ENCODE measurements around the gene AGBL4. TPM values are rescaled to one million over a fixed set of nuclear protein-coding genes. Genes with fewer than 3 reads are reported as not detected.

Gene AGBL4
- total RNA-seq, 5 donors from 2014 or later (not counting 1 experiment from before 2014, with no cell fraction given) = 0.58 TPM; not detected in 4

- WGBS (ENCODE audit: insufficient coverage) = no CpG with 5 or more reads among the region's 1 CpG
- DNase-seq (no peak), ATAC-seq (replicated peaks in 1 of 4) (no peak)
- no peaks in the 10 kb centered on the region for H3K4me1 ChIP-seq (ENCODE audit: control insufficient read depth in 1 of 2, extremely low read depth in 1 of 2, insufficient read depth in 2 of 2, low read length in 2 of 2)
- no peak overlapping the region for H3K4me3 ChIP-seq (ENCODE audit: control insufficient read depth in 1 of 2, extremely low read depth in 1 of 2, low read length in 1 of 2)
- Mint-ChIP-seq H3K4me1 (peaks cover 0 to 5% (median 0%) of the 10 kb centered on the region in 3 donors), H3K27me3 (no peaks in the 10 kb centered on the region), H3K4me3 (no peak overlapping the region), H3K9me3 (no peaks in the 10 kb centered on the region), H3K36me3 (peaks cover 21% of the 10 kb centered on the region), H3K27ac (no peak overlapping the region)
- ChIA-PET POLR2A (no interaction called here), CTCF (no interaction called here)
- H3K36me3 ChIP-seq (ENCODE audit: control insufficient read depth in 2 of 2, extremely low read depth in 1 of 2, insufficient read depth in 1 of 2, low read length in 1 of 2) = peaks cover 3 to 6% of the 10 kb centered on the region in 2 donors
- H3K27ac ChIP-seq (ENCODE audit: low read length) = no peak overlapping the region
- H3K9me3 ChIP-seq = no peaks in the 10 kb centered on the region
- no peaks in the 10 kb centered on the region for H3K27me3 ChIP-seq (replicated peaks in 1 of 2; ENCODE audit: control insufficient read depth in 2 of 2, extremely low read depth in 1 of 2, insufficient read depth in 2 of 2, low read length in 1 of 2)
These were observed 1267.0 kb downstream of the AGBL4 start for GRCh38 chr1:48756683-48757316.

- Mint-ChIP-seq H3K4me1 (peaks cover 0 to 5% (median 2%) of the 10 kb centered on the region in 3 donors), H3K36me3 (peaks cover 18% of the 10 kb centered on the region), H3K27ac (no peak overlapping the region), H3K9me3 (no peaks in the 10 kb centered on the region), H3K27me3 (no peaks in the 10 kb centered on the region), H3K4me3 (no peak overlapping the region)
- H3K27ac ChIP-seq (ENCODE audit: low read length) = no peak overlapping the region
- ChIA-PET POLR2A (no interaction called here), CTCF (interaction anchor here in 1 of 2 donors (1.1 kb wide), 1 partner anchor 11 kb away, joined by 3 read pairs; no protein-coding TSS in a partner anchor)
- H3K27me3 ChIP-seq (replicated peaks in 1 of 2; ENCODE audit: control insufficient read depth in 2 of 2, extremely low read depth in 1 of 2, insufficient read depth in 2 of 2, low read length in 1 of 2) = no peaks in the 10 kb centered on the region
- no peaks in the 10 kb centered on the region for H3K4me1 ChIP-seq (ENCODE audit: control insufficient read depth in 1 of 2, extremely low read depth in 1 of 2, insufficient read depth in 2 of 2, low read length in 2 of 2)
- DNase-seq = no peak
- H3K36me3 ChIP-seq (ENCODE audit: control insufficient read depth in 2 of 2, extremely low read depth in 1 of 2, insufficient read depth in 1 of 2, low read length in 1 of 2) = peaks cover 4 to 5% of the 10 kb centered on the region in 2 donors
- 100% methylated on average over 1 of the region's 1 CpG for WGBS (ENCODE audit: insufficient coverage)
- H3K9me3 ChIP-seq = no peaks in the 10 kb centered on the region
- H3K4me3 ChIP-seq (ENCODE audit: control insufficient read depth in 1 of 2, extremely low read depth in 1 of 2, low read length in 1 of 2) = no peak overlapping the region
- no peak for ATAC-seq (replicated peaks in 1 of 4)
These were observed 1270.5 kb downstream of the AGBL4 start for GRCh38 chr1:48753293-48753692.

- POLR2A ChIA-PET = no interaction called here
- peaks cover 0 to 5% (median 2%) of the 10 kb centered on the region in 3 donors for H3K4me1 Mint-ChIP-seq
- H3K9me3 Mint-ChIP-seq = no peaks in the 10 kb centered on the region
- Histone ChIP-seq H3K9me3 (no peaks in the 10 kb centered on the region), H3K4me1 (ENCODE audit: control insufficient read depth in 1 of 2, extremely low read depth in 1 of 2, insufficient read depth in 2 of 2, low read length in 2 of 2) (no peaks in the 10 kb centered on the region), H3K27ac (ENCODE audit: low read length) (no peak overlapping the region), H3K27me3 (replicated peaks in 1 of 2; ENCODE audit: control insufficient read depth in 2 of 2, extremely low read depth in 1 of 2, insufficient read depth in 2 of 2, low read length in 1 of 2) (no peaks in the 10 kb centered on the region), H3K36me3 (ENCODE audit: control insufficient read depth in 2 of 2, extremely low read depth in 1 of 2, insufficient read depth in 1 of 2, low read length in 1 of 2) (peaks cover 0 to 5% of the 10 kb centered on the region in 2 donors), H3K4me3 (ENCODE audit: control insufficient read depth in 1 of 2, extremely low read depth in 1 of 2, low read length in 1 of 2) (no peak overlapping the region)
- DNase-seq (peak in 1 of 35 experiments; percentile 11), ATAC-seq (replicated peaks in 1 of 4) (no peak)
- CTCF ChIA-PET = no interaction called here
- H3K27ac Mint-ChIP-seq = no peak overlapping the region
- no peak overlapping the region for H3K4me3 Mint-ChIP-seq
- 50% methylated on average over 1 of the region's 1 CpG for WGBS (ENCODE audit: insufficient coverage)
- peaks cover 12% of the 10 kb centered on the region for H3K36me3 Mint-ChIP-seq
- no peaks in the 10 kb centered on the region for H3K27me3 Mint-ChIP-seq
These were observed 1273.6 kb downstream of the AGBL4 start for GRCh38 chr1:48750109-48750508.

- Histone ChIP-seq H3K27ac (ENCODE audit: low read length) (no peak overlapping the region), H3K4me3 (ENCODE audit: control insufficient read depth in 1 of 2, extremely low read depth in 1 of 2, low read length in 1 of 2) (no peak overlapping the region), H3K9me3 (no peaks in the 10 kb centered on the region), H3K27me3 (replicated peaks in 1 of 2; ENCODE audit: control insufficient read depth in 2 of 2, extremely low read depth in 1 of 2, insufficient read depth in 2 of 2, low read length in 1 of 2) (no peaks in the 10 kb centered on the region), H3K4me1 (ENCODE audit: control insufficient read depth in 1 of 2, extremely low read depth in 1 of 2, insufficient read depth in 2 of 2, low read length in 2 of 2) (no peaks in the 10 kb centered on the region), H3K36me3 (ENCODE audit: control insufficient read depth in 2 of 2, extremely low read depth in 1 of 2, insufficient read depth in 1 of 2, low read length in 1 of 2) (peaks cover 0 to 5% of the 10 kb centered on the region in 2 donors)
- ChIA-PET CTCF (no interaction called here), POLR2A (no interaction called here)
- ATAC-seq (replicated peaks in 1 of 4) (no peak), DNase-seq (no peak)
- Mint-ChIP-seq H3K27me3 (no peaks in the 10 kb centered on the region), H3K27ac (no peak overlapping the region), H3K36me3 (peaks cover 12% of the 10 kb centered on the region), H3K9me3 (no peaks in the 10 kb centered on the region), H3K4me1 (peaks cover 0 to 5% (median 2%) of the 10 kb centered on the region in 3 donors), H3K4me3 (no peak overlapping the region)
- WGBS (ENCODE audit: insufficient coverage) = 50% methylated on average over 1 of the region's 7 CpGs
These were observed 1274.7 kb downstream of the AGBL4 start for GRCh38 chr1:48749068-48749467.

GRCh38 chr1:48746906-48747305 is 1276.8 kb downstream of the AGBL4 start:
- no peak overlapping the region for H3K27ac Mint-ChIP-seq
- no peaks in the 10 kb centered on the region for H3K9me3 Mint-ChIP-seq
- CTCF ChIA-PET = no interaction called here
- no peaks in the 10 kb centered on the region for H3K4me1 ChIP-seq (ENCODE audit: control insufficient read depth in 1 of 2, extremely low read depth in 1 of 2, insufficient read depth in 2 of 2, low read length in 2 of 2)
- POLR2A ChIA-PET = no interaction called here
- no peaks in the 10 kb centered on the region for H3K9me3 ChIP-seq
- ATAC-seq (replicated peaks in 1 of 4) = no peak
- peaks cover 0 to 9% of the 10 kb centered on the region in 2 donors for H3K36me3 ChIP-seq (ENCODE audit: control insufficient read depth in 2 of 2, extremely low read depth in 1 of 2, insufficient read depth in 1 of 2, low read length in 1 of 2)
- no peaks in the 10 kb centered on the region for H3K27me3 Mint-ChIP-seq
- peaks cover 12% of the 10 kb centered on the region for H3K36me3 Mint-ChIP-seq
- no peak overlapping the region for H3K4me3 Mint-ChIP-seq
- no peaks in the 10 kb centered on the region for H3K27me3 ChIP-seq (replicated peaks in 1 of 2; ENCODE audit: control insufficient read depth in 2 of 2, extremely low read depth in 1 of 2, insufficient read depth in 2 of 2, low read length in 1 of 2)
- H3K27ac ChIP-seq (ENCODE audit: low read length) = no peak overlapping the region
- DNase-seq = no peak
- WGBS (ENCODE audit: insufficient coverage) = 100% methylated on average over 1 of the region's 5 CpGs
- H3K4me3 ChIP-seq (ENCODE audit: control insufficient read depth in 1 of 2, extremely low read depth in 1 of 2, low read length in 1 of 2) = no peak overlapping the region
- H3K4me1 Mint-ChIP-seq = peaks cover 0 to 2% (median 0%) of the 10 kb centered on the region in 3 donors

- Mint-ChIP-seq H3K4me3 (no peak overlapping the region), H3K4me1 (no peaks in the 10 kb centered on the region), H3K9me3 (no peaks in the 10 kb centered on the region), H3K27ac (no peak overlapping the region), H3K27me3 (no peaks in the 10 kb centered on the region), H3K36me3 (peaks cover 17% of the 10 kb centered on the region)
- Histone ChIP-seq H3K27ac (ENCODE audit: low read length) (no peak overlapping the region), H3K4me3 (ENCODE audit: control insufficient read depth in 1 of 2, extremely low read depth in 1 of 2, low read length in 1 of 2) (no peak overlapping the region), H3K9me3 (no peaks in the 10 kb centered on the region), H3K27me3 (replicated peaks in 1 of 2; ENCODE audit: control insufficient read depth in 2 of 2, extremely low read depth in 1 of 2, insufficient read depth in 2 of 2, low read length in 1 of 2) (no peaks in the 10 kb centered on the region), H3K4me1 (ENCODE audit: control insufficient read depth in 1 of 2, extremely low read depth in 1 of 2, insufficient read depth in 2 of 2, low read length in 2 of 2) (no peaks in the 10 kb centered on the region), H3K36me3 (ENCODE audit: control insufficient read depth in 2 of 2, extremely low read depth in 1 of 2, insufficient read depth in 1 of 2, low read length in 1 of 2) (peaks cover 0 to 3% of the 10 kb centered on the region in 2 donors)
- ChIA-PET POLR2A (no interaction called here), CTCF (no interaction called here)
- DNase-seq (no peak), ATAC-seq (replicated peaks in 1 of 4) (no peak)
- no CpG with 5 or more reads among the region's 2 CpGs for WGBS (ENCODE audit: insufficient coverage)
These were observed 1279.7 kb downstream of the AGBL4 start for GRCh38 chr1:48744032-48744431.

GRCh38 chr1:48743480-48743879 is 1280.3 kb downstream of the AGBL4 start:
- H3K4me3 ChIP-seq (ENCODE audit: control insufficient read depth in 1 of 2, extremely low read depth in 1 of 2, low read length in 1 of 2) = no peak overlapping the region
- DNase-seq = no peak
- Mint-ChIP-seq H3K4me1 (no peaks in the 10 kb centered on the region), H3K4me3 (no peak overlapping the region), H3K9me3 (no peaks in the 10 kb centered on the region), H3K27ac (no peak overlapping the region), H3K27me3 (no peaks in the 10 kb centered on the region), H3K36me3 (peaks cover 17% of the 10 kb centered on the region)
- ChIA-PET CTCF (no interaction called here), POLR2A (no interaction called here)
- H3K27me3 ChIP-seq (replicated peaks in 1 of 2; ENCODE audit: control insufficient read depth in 2 of 2, extremely low read depth in 1 of 2, insufficient read depth in 2 of 2, low read length in 1 of 2) = no peaks in the 10 kb centered on the region
- no peaks in the 10 kb centered on the region for H3K9me3 ChIP-seq
- no peaks in the 10 kb centered on the region for H3K4me1 ChIP-seq (ENCODE audit: control insufficient read depth in 1 of 2, extremely low read depth in 1 of 2, insufficient read depth in 2 of 2, low read length in 2 of 2)
- peaks cover 0 to 3% of the 10 kb centered on the region in 2 donors for H3K36me3 ChIP-seq (ENCODE audit: control insufficient read depth in 2 of 2, extremely low read depth in 1 of 2, insufficient read depth in 1 of 2, low read length in 1 of 2)
- no peak for ATAC-seq (replicated peaks in 1 of 4)
- H3K27ac ChIP-seq (ENCODE audit: low read length) = no peak overlapping the region
